K562 (cell line): ENCODE results near the gene BPTF. TPM values are rescaled to one million over a fixed set of nuclear protein-coding genes. Genes with fewer than 3 reads are reported as not detected.

Source experiments
- ATAC-seq: fragments of 200-7000 bp; cut with Tn5 transposase; 3 replicates; pipeline ENCODE4 v1.9.1; 2020; ENCODE audit warnings: moderate library complexity
- BruUV-seq: library from RNA; stranded (reverse); fragments of 400-500 nt; replicated peaks from 2 replicates; lab custom pipeline; 2021; lab: Mats Ljungman, UMichigan
- CTCF ChIA-PET: fragments of 300-600 bp; formaldehyde crosslinking; extraction: SDS; loops from one replicate; lab custom pipeline; 2021; ENCODE audit warnings: low intra/inter-chr PET ratio; lab: Yijun Ruan, JAX
- POLR2A ChIA-PET: fragments of 300-600, 350-650 bp; sonication (Branson Sonifier 250); formaldehyde crosslinking; extraction: SDS; loops from one replicate; lab custom pipeline; 2021; ENCODE audit warnings: antibody characterized with exemption, inconsistent platforms; lab: Yijun Ruan, JAX
- DNase-seq, 4 experiments: peaks; one replicate each; pipeline versions ENCODE4 v3.0.0 to v3.0.0-alpha.2; 2011 to 2018; ENCODE audit warnings: low spot score in 3 of 4, mixed read lengths in 3 of 4; ENCODE audit errors: extremely low read depth in 1 of 4
- FAIRE-seq: peaks from 2 replicates; lab custom pipeline; 2011; peaks lifted over from hg19 to GRCh38; lab: Jason Lieb, UNC
- H2AFZ ChIP-seq: 2 replicates; pipeline ENCODE4 v1.6.0; 2011; ENCODE audit warnings: low read depth, low read length, control low read depth, inconsistent platforms
- H3K27ac ChIP-seq: fragments of 200-600 bp; 3 replicates; pipeline ENCODE4 v1.8.0; 2011; ENCODE audit warnings: low read depth, mild to moderate bottlenecking, control low read depth, inconsistent platforms, low read length, moderate library complexity, mixed read lengths; ENCODE audit errors: extremely low read depth
- H3K27me3 ChIP-seq, 2 experiments: fragments of 300-600 bp in 1 of 2; 2 replicates in 1 of 2; 3 replicates in 1 of 2; pipeline versions ENCODE4 v1.6.0 to v1.8.0; 2011; ENCODE audit warnings: inconsistent platforms in 2 of 2, low read length in 2 of 2, mild to moderate bottlenecking in 1 of 2, mixed read lengths in 1 of 2, moderate library complexity in 1 of 2; ENCODE audit not compliant: control insufficient read depth in 2 of 2, insufficient read depth in 2 of 2
- H3K36me3 ChIP-seq: fragments of 300-600 bp; 3 replicates; pipeline ENCODE4 v1.8.0; 2011; ENCODE audit warnings: mild to moderate bottlenecking, low read length, inconsistent platforms; ENCODE audit not compliant: control insufficient read depth, insufficient read depth
- H3K4me1 ChIP-seq, 2 experiments: fragments of 200-600 bp in 1 of 2; replicated peaks in 1 of 2; 2 replicates in 1 of 2; 3 replicates in 1 of 2; pipeline versions ENCODE4 v1.5.1 to v1.8.0; 2011; ENCODE audit warnings: inconsistent platforms in 2 of 2, low read length in 2 of 2, mild to moderate bottlenecking in 1 of 2, mixed read lengths in 1 of 2, moderate library complexity in 1 of 2; ENCODE audit not compliant: control insufficient read depth in 2 of 2, insufficient read depth in 2 of 2
- H3K4me2 ChIP-seq: 2 replicates; pipeline ENCODE4 v1.6.1; 2011; ENCODE audit warnings: low read length, control low read depth, inconsistent platforms, mixed read lengths; ENCODE audit not compliant: insufficient read depth
- H3K4me3 ChIP-seq: fragments of 200-600 bp; sonication (generic), shearing (Covaris generic); 2 replicates; pipeline ENCODE4 v1.5.1; 2016; ENCODE audit warnings: control low read depth, inconsistent platforms
- H3K79me2 ChIP-seq: fragments of 200-600 bp; 3 replicates; pipeline ENCODE4 v1.8.0; 2011; ENCODE audit warnings: low read length, inconsistent platforms; ENCODE audit not compliant: control insufficient read depth, insufficient read depth
- H3K9ac ChIP-seq, 2 experiments: 2 replicates each; pipeline versions ENCODE4 v1.6.0 to v1.6.1; 2011; ENCODE audit warnings: low read depth in 2 of 2, low read length in 2 of 2, control low read depth in 1 of 2, inconsistent platforms in 1 of 2, mild to moderate bottlenecking in 1 of 2, mixed read lengths in 1 of 2; ENCODE audit not compliant: insufficient read depth in 1 of 2
- H3K9me1 ChIP-seq: one replicate; pipeline ENCODE4 v1.6.0; 2011; ENCODE audit warnings: inconsistent platforms, mild to moderate bottlenecking, low read length, moderate library complexity; ENCODE audit not compliant: control insufficient read depth, insufficient read depth
- H3K9me3 ChIP-seq: replicated peaks from 2 replicates; pipeline ENCODE4 v1.5.1; 2011; ENCODE audit warnings: low read depth, low read length, inconsistent platforms; ENCODE audit not compliant: control insufficient read depth, insufficient read depth
- H4K20me1 ChIP-seq: replicated peaks from 2 replicates; pipeline ENCODE4 v1.6.1; 2011; ENCODE audit warnings: low read length, inconsistent platforms, mixed read lengths; ENCODE audit not compliant: control insufficient read depth, insufficient read depth
- BACH1 ChIP-seq: fragments of 200-800 bp; sonication (Bioruptor generic); IDR thresholded peaks from 2 replicates; pipeline ENCODE4 v1.6.1; 2016; ENCODE audit warnings: missing genetic modification characterization, missing compliant biosample characterization
- BCOR ChIP-seq: fragments of 450-650 bp; IDR thresholded peaks from 2 replicates; pipeline ENCODE4 v1.6.1; 2016
- CXXC5 ChIP-seq: fragments of 250-450 bp; sonication (Bioruptor Pico); IDR thresholded peaks from 2 replicates; pipeline ENCODE4 v1.8.0; 2022; ENCODE audit warnings: inconsistent platforms, mild to moderate bottlenecking, moderate library complexity
- HES1 ChIP-seq: fragments of 450-650 bp; IDR thresholded peaks from 2 replicates; pipeline ENCODE4 v1.6.1; 2016; ENCODE audit warnings: low read depth, mild to moderate bottlenecking, moderate library complexity
- JUNB ChIP-seq: fragments of 450-650 bp; formaldehyde crosslinking; conservative IDR thresholded peaks from 2 replicates; pipeline ENCODE4 v1.4.0; 2020; ENCODE audit warnings: mild to moderate bottlenecking
- KLF6 ChIP-seq: fragments of 250-450 bp; sonication (Bioruptor Pico); IDR thresholded peaks from 2 replicates; pipeline ENCODE4 v1.4.0; 2020; ENCODE audit warnings: mild to moderate bottlenecking, moderate library complexity, borderline replicate concordance
- MTA2 ChIP-seq: fragments of 450-650 bp; IDR thresholded peaks from 2 replicates; pipeline ENCODE4 v1.6.1; 2016; ENCODE audit warnings: low read depth
- MXD1 ChIP-seq: fragments of 250-450 bp; sonication (Bioruptor Pico); IDR thresholded peaks from 2 replicates; pipeline ENCODE4 v1.8.0; 2021; ENCODE audit warnings: borderline replicate concordance, mild to moderate bottlenecking, moderate library complexity; ENCODE audit not compliant: poor library complexity, severe bottlenecking
- ZBTB26 ChIP-seq: fragments of 450-650 bp; formaldehyde crosslinking; IDR thresholded peaks from 2 replicates; pipeline ENCODE4 v1.4.0; 2022; ENCODE audit warnings: missing genetic modification characterization
- ZC3H8 ChIP-seq: fragments of 450-650 bp; IDR thresholded peaks from 2 replicates; pipeline ENCODE4 v1.6.1; 2017
- WGBS: fragments of 100-300 bp; shearing (Covaris generic); methylation state at CpG from one replicate; pipeline ENCODE4 v1.1.6; 2016; ENCODE audit warnings: low coverage, mixed read lengths; ENCODE audit not compliant: insufficient coverage; ENCODE audit errors: missing lambda C conversion rate; 5-methylcytosine and 5-hydroxymethylcytosine counted together
- in situ Hi-C: fragments of 300-500 bp; cut with MboI; formaldehyde crosslinking; loops from 4 replicates; pipeline ENCODE4 v1.15.0; 2018; ENCODE audit warnings: inconsistent platforms, mixed read lengths
- intact Hi-C: fragments of 100-400 bp; cut with micrococcal nuclease; formaldehyde crosslinking; loops from 2 replicates; pipeline ENCODE4 v1.14.2; 2022
- polyA plus RNA-seq, 8 experiments: library from polyadenylated mRNA; depleted of rRNA in 4 of 8; stranded (reverse) in 5 of 8; unstranded in 3 of 8; fragments of >200 nt; fragmentation: Nextera tagmentation in 2 of 8; fragmentation: Illumina TruSeq in 1 of 8; extraction: Ambion mirVana in 2 of 8; extraction: Trizol in 1 of 8; gene quantifications; 2 replicates each; pipeline versions ENCODE4 v1.2.1 to v1.2.3, GENCODE V29; 2011 to 2014; ENCODE audit warnings: inconsistent platforms in 1 of 8, missing spikeins in 1 of 8
- total RNA-seq, 7 experiments: library from RNA; depleted of rRNA in 6 of 7; stranded (reverse); fragments of >200 nt in 6 of 7; fragmentation: Illumina TruSeq in 2 of 7; extraction: Trizol in 2 of 7; gene quantifications; 2 replicates each; pipeline versions ENCODE4 v1.2.1 to v1.2.3, GENCODE V29; 2011 to 2021; ENCODE audit warnings: low replicate concordance in 1 of 7

Gene BPTF
- total and polyA plus RNA-seq, 9 of the 15 experiments (the other 6 are each of a cell fraction or from before 2014, with no cell fraction given): 12.5 to 52.1 (median 26.9) TPM

- no peaks in the 10 kb centered on the region for H3K9me1 ChIP-seq
- H3K9ac ChIP-seq: no peak overlapping the region
- CTCF ChIA-PET: no interaction called here
- H4K20me1 ChIP-seq: no peaks in the 10 kb centered on the region
- H3K9me3 ChIP-seq: no peaks in the 10 kb centered on the region
- WGBS: 94% methylated on average over 4 of the region's 4 CpGs
- no peak overlapping the region for H3K27ac ChIP-seq
- H2AFZ ChIP-seq: no peak overlapping the region
- intact Hi-C loops: no loop called here
- no peak for ATAC-seq
- H3K36me3 ChIP-seq: peaks cover 5% of the 10 kb centered on the region; the same call in 1 of the 3 replicates
- POLR2A ChIA-PET: no interaction called here
- peaks cover 20 to 24% of the 10 kb centered on the region in 2 experiments for H3K4me1 ChIP-seq
- H3K27me3 ChIP-seq: no peaks in the 10 kb centered on the region
- H3K79me2 ChIP-seq: peaks cover 21% of the 10 kb centered on the region
- no peak overlapping the region for H3K4me3 ChIP-seq
- no peak for FAIRE-seq
- TF ChIP-seq ZC3H8 (no peak), KLF6 (CRISPR knock-in tag) (no peak), JUNB (CRISPR knock-in tag) (no peak), CXXC5 (CRISPR knock-in tag) (no peak), ZBTB26 (CRISPR knock-in tag) (no peak), BACH1 (tag) (no peak), BCOR (no peak), HES1 (no peak), MXD1 (no peak), MTA2 (no peak)
- no peak for DNase-seq
- H3K4me2 ChIP-seq: no peak overlapping the region
- in situ Hi-C loops: no loop called here
- no TSS peak for BruUV-seq
Observed at GRCh38 chr17:67990909-67991308, 165.6 kb downstream of the BPTF start.
